IMR-90 (cell line): Measurements from ENCODE around the gene MOB3B. TPM values are rescaled to one million over a fixed set of nuclear protein-coding genes. Genes with fewer than 3 reads are reported as not detected.

Experiments used
- ATAC-seq: fragments of 200-7000 bp; cut with Tn5 transposase; 2 replicates; pipeline ENCODE4 v1.9.1; 2020; ENCODE audit warnings: low read depth, mild to moderate bottlenecking, moderate library complexity
- BruUV-seq: library from RNA; stranded (reverse); fragments of 400-500 nt; replicated peaks from 2 replicates; lab custom pipeline; 2021; lab: Mats Ljungman, UMichigan
- CTCF ChIA-PET: fragments of 300-600 bp; formaldehyde crosslinking; extraction: SDS; loops from one replicate; lab custom pipeline; 2021; ENCODE audit warnings: antibody characterized with exemption; lab: Yijun Ruan, JAX
- POLR2A ChIA-PET: fragments of 300-600 bp; sonication (Branson Sonifier 250); formaldehyde crosslinking; loops from one replicate; lab custom pipeline; 2022; ENCODE audit warnings: antibody characterized with exemption; ENCODE audit not compliant: unreplicated experiment; lab: Charles Lee
- DNase-seq: peaks from one replicate; pipeline ENCODE4 v3.0.0; 2013
- H2AFZ ChIP-seq: replicated peaks from 2 replicates; pipeline ENCODE3; 2013; ENCODE audit warnings: low read length, mild to moderate bottlenecking; ENCODE audit not compliant: poor library complexity
- H2AK5ac ChIP-seq: 2 replicates; pipeline ENCODE4 v1.6.1; 2013; ENCODE audit warnings: low read depth, low read length, inconsistent platforms
- H2AK9ac ChIP-seq: replicated peaks from 2 replicates; pipeline ENCODE3; 2013; ENCODE audit warnings: mild to moderate bottlenecking, low read depth, low read length, moderate library complexity; ENCODE audit not compliant: poor library complexity
- H2BK120ac ChIP-seq: 2 replicates; pipeline ENCODE4 v1.6.1; 2013; ENCODE audit warnings: low read depth, low read length, inconsistent platforms
- H2BK15ac ChIP-seq: 3 replicates; pipeline ENCODE4 v1.6.1; 2013; ENCODE audit warnings: low read depth, low read length, inconsistent platforms
- H2BK20ac ChIP-seq: 2 replicates; pipeline ENCODE4 v1.6.1; 2013; ENCODE audit warnings: low read depth, mild to moderate bottlenecking, inconsistent platforms, low read length, moderate library complexity
- H2BK5ac ChIP-seq: 2 replicates; pipeline ENCODE4 v1.6.1; 2013; ENCODE audit warnings: mild to moderate bottlenecking, low read depth, low read length, inconsistent platforms; ENCODE audit not compliant: poor library complexity, severe bottlenecking
- H3K14ac ChIP-seq: replicated peaks from 2 replicates; pipeline ENCODE4 v1.6.1; 2013; ENCODE audit warnings: low read depth, low read length, inconsistent platforms
- H3K18ac ChIP-seq: 2 replicates; pipeline ENCODE4 v1.6.1; 2013; ENCODE audit warnings: low read depth, low read length, control low read depth
- H3K23ac ChIP-seq: 2 replicates; pipeline ENCODE4 v1.6.1; 2013; ENCODE audit warnings: low read depth, low read length, inconsistent platforms
- H3K27ac ChIP-seq: 2 replicates; pipeline ENCODE4 v1.5.1; 2013; ENCODE audit warnings: mild to moderate bottlenecking, control low read depth, low read length; ENCODE audit not compliant: insufficient read depth
- H3K27me3 ChIP-seq: 2 replicates; pipeline ENCODE4 v1.6.1; 2013; ENCODE audit warnings: low read length; ENCODE audit not compliant: control insufficient read depth, insufficient read depth
- H3K36me3 ChIP-seq: 2 replicates; pipeline ENCODE4 v1.6.1; 2013; ENCODE audit warnings: low read length, mixed read lengths; ENCODE audit not compliant: control insufficient read depth, insufficient read depth
- H3K4ac ChIP-seq: 2 replicates; pipeline ENCODE4 v1.6.1; 2013; ENCODE audit warnings: low read depth, low read length, inconsistent platforms
- H3K4me1 ChIP-seq: 2 replicates; pipeline ENCODE4 v1.6.1; 2013; ENCODE audit warnings: low read length, mixed read lengths; ENCODE audit not compliant: control insufficient read depth, insufficient read depth
- H3K4me2 ChIP-seq: 2 replicates; pipeline ENCODE4 v1.6.1; 2013; ENCODE audit warnings: low read depth, mild to moderate bottlenecking, control low read depth, low read length, moderate library complexity
- H3K4me3 ChIP-seq: 2 replicates; pipeline ENCODE4 v1.5.1; 2013; ENCODE audit warnings: low read depth, mild to moderate bottlenecking, control low read depth, low read length, moderate library complexity; ENCODE audit not compliant: insufficient read depth
- H3K56ac ChIP-seq: 2 replicates; pipeline ENCODE4 v1.6.1; 2013; ENCODE audit warnings: low read length, inconsistent platforms; ENCODE audit not compliant: insufficient read depth; ENCODE audit errors: extremely low read depth
- H3K79me1 ChIP-seq, 2 experiments: 2 replicates each; pipeline ENCODE4 v1.6.1; 2013; ENCODE audit warnings: low read length in 2 of 2, inconsistent platforms in 1 of 2, low read depth in 1 of 2
- H3K9ac ChIP-seq: 2 replicates; pipeline ENCODE4 v1.6.1; 2013; ENCODE audit warnings: low read depth, low read length, control low read depth
- H3K9me1 ChIP-seq: 2 replicates; pipeline ENCODE4 v1.6.1; 2013; ENCODE audit warnings: low read length, inconsistent platforms; ENCODE audit not compliant: insufficient read depth
- H3K9me3 ChIP-seq: 2 replicates; pipeline ENCODE4 v1.6.1; 2013; ENCODE audit warnings: low read length; ENCODE audit not compliant: control insufficient read depth, insufficient read depth
- H4K20me1 ChIP-seq: 2 replicates; pipeline ENCODE4 v1.6.1; 2013; ENCODE audit warnings: low read length, inconsistent platforms; ENCODE audit not compliant: insufficient read depth
- H4K5ac ChIP-seq: 2 replicates; pipeline ENCODE4 v1.6.1; 2013; ENCODE audit warnings: mild to moderate bottlenecking, low read depth, low read length, control low read depth
- H4K8ac ChIP-seq, 2 experiments: 2 replicates each; pipeline ENCODE4 v1.6.1; 2013; ENCODE audit warnings: low read depth in 2 of 2, low read length in 2 of 2, control low read depth in 1 of 2, inconsistent platforms in 1 of 2
- H4K91ac ChIP-seq: 2 replicates; pipeline ENCODE4 v1.6.1; 2013; ENCODE audit warnings: low read depth, low read length, inconsistent platforms; ENCODE audit not compliant: insufficient read depth
- MAZ ChIP-seq: IDR thresholded peaks from 2 replicates; pipeline ENCODE4 v1.6.1; 2012; ENCODE audit warnings: low read depth, mild to moderate bottlenecking, low read length, improper control_type of control experiment, moderate library complexity, borderline replicate concordance
- MXI1 ChIP-seq: IDR thresholded peaks from 2 replicates; pipeline ENCODE4 v1.6.1; 2012; ENCODE audit warnings: low read depth, mild to moderate bottlenecking, low read length, moderate library complexity, borderline replicate concordance
- NFE2L2 ChIP-seq: fragments of 150-350 bp; IDR thresholded peaks from 2 replicates; pipeline ENCODE4 v1.6.1; 2016; ENCODE audit warnings: low read depth, mild to moderate bottlenecking, low read length
- RCOR1 ChIP-seq: IDR thresholded peaks from 2 replicates; pipeline ENCODE4 v1.6.1; 2012; ENCODE audit warnings: mild to moderate bottlenecking, low read length, improper control_type of control experiment; ENCODE audit not compliant: insufficient replicate concordance
- WGBS, 2 experiments: methylation state at CpG; one replicate each; pipeline versions ENCODE4 v1.1.5 to v1.1.7; 2013; ENCODE audit warnings: missing lambda C conversion rate in 2 of 2; ENCODE audit not compliant: insufficient read length in 1 of 2; ENCODE audit errors: extremely low coverage in 2 of 2; 5-methylcytosine and 5-hydroxymethylcytosine counted together
- dilution Hi-C: fragments of 300-500 bp; cut with HindIII; formaldehyde crosslinking; loops from one replicate; pipeline ENCODE4 v1.14.3; 2018; ENCODE audit warnings: low sequenced_read_pairs; ENCODE audit not compliant: unreplicated experiment
- in situ Hi-C: fragments of 300-500 bp; cut with MboI; formaldehyde crosslinking; loops from 3 replicates; pipeline ENCODE4 v1.14.3; 2019; ENCODE audit warnings: low sequenced_read_pairs, inconsistent platforms, mixed read lengths
- intact Hi-C: fragments of 100-400 bp; cut with micrococcal nuclease; formaldehyde crosslinking; loops from 2 replicates; pipeline ENCODE4 v1.10.0; 2022
- polyA plus RNA-seq, 3 experiments: library from polyadenylated mRNA; depleted of rRNA; stranded (reverse); fragments of >200 nt; gene quantifications; 2 replicates each; pipeline ENCODE4 v1.2.3, GENCODE V29; 2012; ENCODE audit warnings: low replicate concordance in 1 of 3
- total RNA-seq: library from RNA; depleted of rRNA; stranded (reverse); fragments of >200 nt; gene quantifications from 2 replicates; pipeline ENCODE4 v1.2.3, GENCODE V29; 2012
- TF ChIP-seq, protein P1 (sequence below): fragments of 150-350 bp; IDR thresholded peaks from 2 replicates; pipeline ENCODE4 v1.6.1; 2016; ENCODE audit warnings: low read depth, mild to moderate bottlenecking, low read length, moderate library complexity, borderline replicate concordance
- TF ChIP-seq, protein P2 (sequence below): fragments of 150-350 bp; IDR thresholded peaks from 2 replicates; pipeline ENCODE4 v1.6.1; 2017; ENCODE audit warnings: mild to moderate bottlenecking, antibody characterized with exemption, low read length, low read depth

Gene MOB3B
- total and polyA plus RNA-seq, 2 of the 4 experiments (the other 2 are of a cell fraction) = under 0.01 to 0.02 TPM

DNA sequence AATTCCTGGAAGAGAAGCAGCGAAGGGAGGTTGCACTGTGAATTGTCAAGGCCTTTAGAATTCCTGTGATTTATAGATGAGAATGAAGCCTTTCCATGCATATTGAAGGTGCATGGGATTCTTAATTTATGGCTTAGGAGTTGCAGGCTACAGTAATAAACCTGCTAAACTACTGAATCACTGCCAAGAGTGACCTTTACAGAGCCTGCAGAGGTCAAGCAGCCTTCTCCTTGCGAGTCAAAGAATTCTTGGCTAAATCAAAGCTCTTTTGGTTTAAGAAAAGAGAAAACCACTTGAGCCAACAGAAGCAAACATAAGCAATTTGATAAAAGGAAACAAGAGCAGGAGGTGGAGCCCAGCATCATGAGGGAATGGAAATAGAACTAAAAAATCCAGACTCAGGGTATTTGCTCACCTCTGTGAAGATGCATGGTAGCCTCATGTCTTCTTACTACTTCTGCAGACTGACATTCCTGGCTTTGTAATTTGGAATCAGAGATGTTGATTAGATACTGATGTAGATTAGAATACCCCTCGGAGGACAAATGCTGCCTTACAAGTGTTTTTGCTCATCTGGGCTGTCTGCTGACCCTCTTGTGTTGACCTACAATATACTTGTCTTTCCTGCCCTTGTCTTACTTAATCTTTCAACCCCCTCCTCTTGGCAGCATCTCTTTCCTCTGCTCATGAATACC, 95.8 kb downstream of the MOB3B start:
- BruUV-seq = no TSS peak
- Histone ChIP-seq H3K9me3 (no peaks in the 10 kb centered on the region), H2BK20ac (no peak overlapping the region), H3K4me3 (no peak overlapping the region), H2BK120ac (no peak overlapping the region), H3K23ac (no peak overlapping the region), H3K18ac (no peak overlapping the region), H2AFZ (no peak overlapping the region), H2AK9ac (no peak overlapping the region), H4K8ac (no peak overlapping the region), H3K9ac (no peak overlapping the region), H2BK5ac (no peak overlapping the region), H4K20me1 (no peaks in the 10 kb centered on the region), H2AK5ac (no peak overlapping the region), H3K36me3 (no peaks in the 10 kb centered on the region), H3K4me2 (no peak overlapping the region), H3K4ac (no peak overlapping the region), H4K91ac (no peak overlapping the region), H3K4me1 (no peaks in the 10 kb centered on the region), H3K9me1 (no peaks in the 10 kb centered on the region), H3K79me1 (no peaks in the 10 kb centered on the region), H3K56ac (no peak overlapping the region), H2BK15ac (no peak overlapping the region), H3K27ac (no peak overlapping the region), H3K14ac (no peak overlapping the region), H3K27me3 (no peaks in the 10 kb centered on the region), H4K5ac (no peak overlapping the region)
- DNase-seq = no peak
- ChIA-PET CTCF (no interaction called here), POLR2A (no interaction called here)
- dilution Hi-C loops (no loop called here), intact Hi-C loops (no loop called here), in situ Hi-C loops (no loop called here)
- TF ChIP-seq, protein P1, sequence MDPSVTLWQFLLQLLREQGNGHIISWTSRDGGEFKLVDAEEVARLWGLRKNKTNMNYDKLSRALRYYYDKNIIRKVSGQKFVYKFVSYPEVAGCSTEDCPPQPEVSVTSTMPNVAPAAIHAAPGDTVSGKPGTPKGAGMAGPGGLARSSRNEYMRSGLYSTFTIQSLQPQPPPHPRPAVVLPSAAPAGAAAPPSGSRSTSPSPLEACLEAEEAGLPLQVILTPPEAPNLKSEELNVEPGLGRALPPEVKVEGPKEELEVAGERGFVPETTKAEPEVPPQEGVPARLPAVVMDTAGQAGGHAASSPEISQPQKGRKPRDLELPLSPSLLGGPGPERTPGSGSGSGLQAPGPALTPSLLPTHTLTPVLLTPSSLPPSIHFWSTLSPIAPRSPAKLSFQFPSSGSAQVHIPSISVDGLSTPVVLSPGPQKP = no peak
- TF ChIP-seq, protein P2, sequence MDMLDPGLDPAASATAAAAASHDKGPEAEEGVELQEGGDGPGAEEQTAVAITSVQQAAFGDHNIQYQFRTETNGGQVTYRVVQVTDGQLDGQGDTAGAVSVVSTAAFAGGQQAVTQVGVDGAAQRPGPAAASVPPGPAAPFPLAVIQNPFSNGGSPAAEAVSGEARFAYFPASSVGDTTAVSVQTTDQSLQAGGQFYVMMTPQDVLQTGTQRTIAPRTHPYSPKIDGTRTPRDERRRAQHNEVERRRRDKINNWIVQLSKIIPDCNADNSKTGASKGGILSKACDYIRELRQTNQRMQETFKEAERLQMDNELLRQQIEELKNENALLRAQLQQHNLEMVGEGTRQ = no peak
- TF ChIP-seq MXI1 (no peak), NFE2L2 (no peak), MAZ (no peak), RCOR1 (no peak)
- ATAC-seq = no peak
- no CpG with 5 or more reads among the region's 3 CpGs for WGBS, 2 experiments
